ENCODE results near the gene UBE2O. TPM values are rescaled to one million over a fixed set of nuclear protein-coding genes. Genes with fewer than 3 reads are reported as not detected.
"Not testable (repeated sequence)": the region's sequence is repeated elsewhere in the genome, so short reads cannot be mapped to it uniquely, and the experiment has no call there.

UBE2O gene
- total RNA-seq, 2 donors from 2014 or later: 29.1 to 38.9 TPM

DNA sequence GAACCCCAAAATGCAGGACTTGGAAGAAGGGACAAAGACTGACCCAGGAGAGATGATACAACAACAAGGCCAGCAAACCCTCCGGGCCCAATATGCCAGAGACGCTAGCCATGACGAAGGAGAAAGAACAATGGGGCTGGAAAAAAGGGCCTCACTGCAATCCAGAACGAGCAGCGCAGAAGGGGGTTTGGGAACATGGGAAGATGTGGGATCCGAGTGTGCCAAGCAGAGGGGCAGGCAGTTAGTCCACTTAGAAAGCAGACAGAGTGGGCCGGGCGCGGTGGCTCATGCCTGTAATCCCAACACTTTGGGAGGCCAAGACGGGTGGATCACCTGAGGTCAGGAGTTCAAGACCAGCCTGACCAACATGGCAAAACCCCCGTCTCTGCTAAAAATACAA, 106.0 kb downstream of the UBE2O start:
- H3K9me3 ChIP-seq (ENCODE audit: control insufficient read depth, low read length, poor library complexity, severe bottlenecking); ATAC-seq; H3K27ac Mint-ChIP-seq; DNase-seq; H3K27me3 Mint-ChIP-seq; H3K4me1 Mint-ChIP-seq; H3K4me3 Mint-ChIP-seq: not testable (repeated sequence)
- peaks cover 13% of the 10 kb centered on the region for H3K36me3 Mint-ChIP-seq (ENCODE audit: low read depth)

DNA sequence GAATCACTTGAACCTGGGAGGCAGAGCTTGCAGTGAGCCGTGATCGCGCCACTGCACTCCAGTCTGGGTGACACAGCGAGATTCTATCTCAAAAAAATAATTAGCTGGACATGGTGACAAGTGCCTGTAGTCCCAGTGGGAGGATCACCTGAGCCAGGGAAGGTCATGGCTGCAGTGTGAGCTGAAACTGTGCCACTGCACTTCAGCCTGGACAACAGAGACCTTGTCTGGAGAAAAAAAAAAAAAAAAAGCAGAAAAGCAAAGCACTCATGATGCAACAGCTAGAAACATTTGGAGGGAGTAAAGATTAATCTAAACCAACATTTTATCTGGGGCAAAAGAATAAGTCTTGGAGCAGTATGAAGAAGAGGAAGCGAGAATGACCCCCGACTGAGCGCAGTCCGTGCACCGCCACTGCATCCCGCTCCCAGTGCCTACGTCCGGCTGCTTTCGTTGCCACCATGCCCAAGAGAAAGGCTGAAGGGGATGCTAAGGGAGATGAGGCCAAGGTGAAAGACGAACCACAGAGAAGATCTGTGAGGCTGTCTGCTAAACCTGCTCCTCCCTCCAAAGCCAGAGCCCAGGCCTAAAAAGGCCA, 107.5 kb downstream of the UBE2O start:
- no peak overlapping the region for H3K27ac Mint-ChIP-seq
- no peak for ATAC-seq
- peak overlapping the region; percentile 19 for H3K4me3 Mint-ChIP-seq
- no peaks in the 10 kb centered on the region for H3K27me3 Mint-ChIP-seq
- peaks cover 13% of the 10 kb centered on the region for H3K36me3 Mint-ChIP-seq (ENCODE audit: low read depth)
- no peak for DNase-seq
- H3K9me3 ChIP-seq (ENCODE audit: control insufficient read depth, low read length, poor library complexity, severe bottlenecking): no peaks in the 10 kb centered on the region
- peaks cover 7% of the 10 kb centered on the region for H3K4me1 Mint-ChIP-seq

DNA sequence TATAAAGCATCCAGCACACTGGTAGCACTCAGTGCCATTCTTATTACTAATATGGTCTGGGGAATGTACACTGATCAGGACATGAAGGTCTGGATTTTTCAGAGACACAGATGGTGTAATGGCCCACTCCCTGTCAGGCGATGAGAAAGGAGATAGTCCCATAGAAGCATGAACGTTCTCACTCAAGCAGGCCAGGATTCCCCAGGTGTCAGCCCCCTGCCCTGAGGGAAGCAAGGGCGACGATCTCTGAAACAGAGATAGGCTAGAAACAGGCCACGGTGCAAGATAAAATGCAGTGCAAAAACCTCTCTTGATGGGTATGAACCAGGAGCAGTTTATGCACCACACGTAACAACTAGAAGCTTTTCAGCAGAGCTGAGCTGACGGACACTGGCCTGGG, 109.8 kb downstream of the UBE2O start:
- no peaks in the 10 kb centered on the region for H3K9me3 ChIP-seq (ENCODE audit: control insufficient read depth, low read length, poor library complexity, severe bottlenecking)
- H3K27me3 Mint-ChIP-seq: no peaks in the 10 kb centered on the region
- no peak for ATAC-seq
- H3K27ac Mint-ChIP-seq: no peak overlapping the region
- H3K36me3 Mint-ChIP-seq (ENCODE audit: low read depth): peaks cover 13% of the 10 kb centered on the region
- DNase-seq: no peak
- peaks cover 11% of the 10 kb centered on the region for H3K4me1 Mint-ChIP-seq
- no peak overlapping the region for H3K4me3 Mint-ChIP-seq

DNA sequence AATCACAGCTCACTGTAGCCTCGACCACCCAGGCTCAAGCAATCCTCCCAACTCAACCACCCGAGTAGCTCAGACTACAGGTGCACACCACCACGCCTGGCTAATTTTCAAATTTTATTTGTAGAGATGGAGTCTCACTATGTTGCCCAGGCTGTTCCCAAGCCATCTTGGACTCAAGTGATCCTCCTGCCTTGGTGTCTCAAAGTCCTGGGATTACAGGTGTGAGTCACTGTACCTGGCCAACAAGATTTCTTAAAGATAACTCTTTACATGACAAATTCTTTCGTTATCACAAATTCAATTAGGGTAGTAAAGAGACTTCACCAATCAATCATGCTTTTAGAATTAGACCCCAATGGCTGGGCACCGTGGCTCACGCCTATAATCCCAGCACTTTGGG, 111.7 kb downstream of the UBE2O start:
- peaks cover 7% of the 10 kb centered on the region for H3K36me3 Mint-ChIP-seq (ENCODE audit: low read depth)
- no peak overlapping the region for H3K4me3 Mint-ChIP-seq
- H3K27ac Mint-ChIP-seq: no peak overlapping the region
- no peaks in the 10 kb centered on the region for H3K27me3 Mint-ChIP-seq
- H3K9me3 ChIP-seq (ENCODE audit: control insufficient read depth, low read length, poor library complexity, severe bottlenecking): no peaks in the 10 kb centered on the region
- ATAC-seq (no peak), DNase-seq (no peak)
- H3K4me1 Mint-ChIP-seq: peaks cover 12% of the 10 kb centered on the region

Other genes starting within 250 kb of the UBE2O start
- gene RNF157, start 212.7 kb downstream of the UBE2O start, total RNA-seq: 10 to 100 TPM; 43.5 to 45.3 TPM
- 100 to 1,000 TPM; 201 to 252 TPM for gene UBALD2, start 187.8 kb downstream of the UBE2O start, total RNA-seq
- 1 to 10 TPM; 1.7 to 3.6 TPM for gene QRICH2, start 144.9 kb downstream of the UBE2O start, total RNA-seq
- 10 to 100 TPM; 19.4 to 22.1 TPM for gene PRPSAP1, start 99.2 kb downstream of the UBE2O start, total RNA-seq
- 1 to 10 TPM; 2.4 to 6.0 TPM for gene SPHK1, start 68.5 kb downstream of the UBE2O start, total RNA-seq
- gene AANAT, start 14.5 kb upstream of the UBE2O start, total RNA-seq: not detected
- gene RHBDF2, start 48.3 kb upstream of the UBE2O start, total RNA-seq: 10 to 100 TPM; 38.3 to 48.7 TPM
- not detected for gene CYGB, start 84.6 kb upstream of the UBE2O start, total RNA-seq
- 1 to 10 TPM in 1 of 2 donors, not detected in 1; 1.1 TPM for gene PRCD, start 86.9 kb upstream of the UBE2O start, total RNA-seq
- 1 to 10 TPM in 1 of 2 donors, under 1 TPM in 1; 0.68 to 2.2 TPM for gene ST6GALNAC2, start 132.7 kb upstream of the UBE2O start, total RNA-seq
- 1 to 10 TPM; 4.1 to 8.4 TPM for gene ST6GALNAC1, start 190.6 kb upstream of the UBE2O start, total RNA-seq

All from T-helper 17 cell (primary cell).